ENCODE data around the gene ZNF174.
A peak's percentile ranks its signal among the peaks of the same experiment; 100 is the strongest.

The ZNF174 gene

GRCh38 chr16:3383045-3383448 is 18.0 kb upstream of the ZNF174 start:
- Histone ChIP-seq H3K27me3 (ENCODE audit: insufficient read depth, low read length) (no peaks in the 10 kb centered on the region), H3K4me3 (ENCODE audit: low read depth, low read length) (no peak overlapping the region), H3K79me2 (ENCODE audit: control insufficient read depth, insufficient read depth, low read length, unreplicated experiment) (peaks cover 3% of the 10 kb centered on the region), H3K4me1 (ENCODE audit: control insufficient read depth, insufficient read depth, low read length, unreplicated experiment) (no peaks in the 10 kb centered on the region), H3K36me3 (ENCODE audit: insufficient read depth, low read length) (peaks cover 65% of the 10 kb centered on the region), H2AFZ (ENCODE audit: low read length, unreplicated experiment) (no peak overlapping the region), H3K27ac (ENCODE audit: low read depth, low read length) (no peak overlapping the region)

GRCh38 chr16:3388325-3388724 is 12.7 kb upstream of the ZNF174 start:
- Histone ChIP-seq H3K79me2 (ENCODE audit: control insufficient read depth, insufficient read depth, low read length, unreplicated experiment) (peaks cover 3% of the 10 kb centered on the region), H2AFZ (ENCODE audit: low read length, unreplicated experiment) (no peak overlapping the region), H3K36me3 (ENCODE audit: insufficient read depth, low read length) (peaks cover 75% of the 10 kb centered on the region), H3K27ac (ENCODE audit: low read depth, low read length) (no peak overlapping the region), H3K27me3 (ENCODE audit: insufficient read depth, low read length) (no peaks in the 10 kb centered on the region), H3K4me1 (ENCODE audit: control insufficient read depth, insufficient read depth, low read length, unreplicated experiment) (no peaks in the 10 kb centered on the region), H3K4me3 (ENCODE audit: low read depth, low read length) (no peak overlapping the region)

DNA sequence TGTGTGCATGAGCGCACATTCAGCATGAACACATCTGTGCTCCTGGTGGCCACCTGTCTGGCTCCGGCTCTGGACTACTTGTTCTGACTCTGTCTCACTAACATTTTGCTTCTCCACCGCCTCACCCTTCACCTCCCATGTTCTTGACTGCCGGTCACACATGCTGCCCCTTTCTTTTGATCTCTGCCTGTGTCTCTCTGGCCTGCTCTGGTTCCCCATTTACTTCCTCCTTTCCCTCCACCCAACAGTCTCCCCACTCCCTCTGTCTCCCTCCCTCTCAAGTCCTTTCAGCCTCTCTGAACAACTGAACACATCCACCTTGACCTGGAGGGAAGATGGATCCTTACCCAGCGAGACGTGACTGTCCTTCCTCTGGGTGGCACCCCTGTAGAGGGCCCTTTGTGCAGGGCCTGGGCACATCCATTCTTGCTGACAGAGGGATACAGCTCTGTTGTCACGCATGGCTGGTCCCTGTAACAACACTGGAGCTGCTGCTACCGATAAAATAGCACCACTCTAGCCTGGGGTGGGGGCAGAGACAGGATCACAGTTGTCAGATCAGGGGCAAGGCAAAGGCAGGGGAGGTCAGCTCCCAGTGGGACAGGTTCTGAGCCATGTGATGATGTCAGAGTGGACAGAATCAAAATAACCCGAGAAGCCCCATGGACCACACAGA is 11.2 kb upstream of the ZNF174 start:
- H3K36me3 ChIP-seq (ENCODE audit: insufficient read depth, low read length) = peaks cover 75% of the 10 kb centered on the region
- no peak overlapping the region for H3K27ac ChIP-seq (ENCODE audit: low read depth, low read length)
- H3K4me3 ChIP-seq (ENCODE audit: low read depth, low read length) = no peak overlapping the region
- peaks cover 6% of the 10 kb centered on the region for H3K79me2 ChIP-seq (ENCODE audit: control insufficient read depth, insufficient read depth, low read length, unreplicated experiment)
- H2AFZ ChIP-seq (ENCODE audit: low read length, unreplicated experiment) = no peak overlapping the region
- H3K4me1 ChIP-seq (ENCODE audit: control insufficient read depth, insufficient read depth, low read length, unreplicated experiment) = no peaks in the 10 kb centered on the region
- no peaks in the 10 kb centered on the region for H3K27me3 ChIP-seq (ENCODE audit: insufficient read depth, low read length)

- peak overlapping the region; percentile 41 for H3K27ac ChIP-seq (ENCODE audit: low read depth, low read length)
- H3K79me2 ChIP-seq (ENCODE audit: control insufficient read depth, insufficient read depth, low read length, unreplicated experiment) = peaks cover 29% of the 10 kb centered on the region
- peaks cover 60% of the 10 kb centered on the region for H3K36me3 ChIP-seq (ENCODE audit: insufficient read depth, low read length)
- H3K4me1 ChIP-seq (ENCODE audit: control insufficient read depth, insufficient read depth, low read length, unreplicated experiment) = peaks cover 2% of the 10 kb centered on the region
- H3K4me3 ChIP-seq (ENCODE audit: low read depth, low read length) = peak overlapping the region; percentile 99
- H2AFZ ChIP-seq (ENCODE audit: low read length, unreplicated experiment) = peak overlapping the region; percentile 98
- no peaks in the 10 kb centered on the region for H3K27me3 ChIP-seq (ENCODE audit: insufficient read depth, low read length)
Observed at GRCh38 chr16:3400446-3400778, 603 bp upstream of the ZNF174 start.

- H3K79me2 ChIP-seq (ENCODE audit: control insufficient read depth, insufficient read depth, low read length, unreplicated experiment) = peaks cover 27% of the 10 kb centered on the region
Observed at GRCh38 chr16:3401719-3402397, 843 bp downstream of the ZNF174 start.

DNA sequence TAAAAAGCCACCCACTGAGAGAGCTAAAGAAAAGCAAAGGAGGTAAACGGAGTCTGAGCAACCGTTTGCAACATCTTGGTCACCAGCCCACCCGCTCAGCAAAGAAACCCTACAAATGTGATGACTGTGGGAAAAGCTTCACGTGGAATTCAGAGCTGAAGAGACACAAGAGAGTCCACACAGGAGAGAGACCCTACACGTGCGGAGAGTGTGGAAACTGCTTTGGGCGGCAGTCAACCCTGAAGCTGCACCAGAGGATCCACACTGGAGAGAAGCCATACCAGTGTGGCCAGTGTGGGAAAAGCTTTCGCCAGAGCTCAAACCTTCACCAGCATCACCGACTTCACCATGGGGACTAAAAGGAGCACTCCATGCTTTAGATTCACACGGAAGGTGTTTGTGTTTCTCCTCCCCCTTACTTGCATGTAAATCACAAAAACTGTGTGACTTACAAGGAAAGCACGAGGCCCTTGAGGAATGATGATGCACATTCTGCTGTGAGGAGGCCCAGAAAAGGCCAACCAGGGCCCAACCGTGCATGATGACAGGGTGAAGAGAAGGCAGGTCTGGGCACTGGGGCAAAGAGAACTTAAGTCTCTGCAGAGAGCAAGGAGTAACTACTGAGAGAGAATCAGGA is 7.7 kb downstream of the ZNF174 start:
- Histone ChIP-seq H3K36me3 (ENCODE audit: insufficient read depth, low read length) (peaks cover 52% of the 10 kb centered on the region), H3K27me3 (ENCODE audit: insufficient read depth, low read length) (no peaks in the 10 kb centered on the region), H2AFZ (ENCODE audit: low read length, unreplicated experiment) (no peak overlapping the region), H3K4me3 (ENCODE audit: low read depth, low read length) (no peak overlapping the region), H3K27ac (ENCODE audit: low read depth, low read length) (no peak overlapping the region), H3K4me1 (ENCODE audit: control insufficient read depth, insufficient read depth, low read length, unreplicated experiment) (no peaks in the 10 kb centered on the region), H3K79me2 (ENCODE audit: control insufficient read depth, insufficient read depth, low read length, unreplicated experiment) (peaks cover 2% of the 10 kb centered on the region)

More at GRCh38 chr16:3401719-3402397, 843 bp downstream of the ZNF174 start:
- H3K27ac ChIP-seq (ENCODE audit: low read depth, low read length) = peak overlapping the region; percentile 13; the same call in 1 of the 2 replicates
- H2AFZ ChIP-seq (ENCODE audit: low read length, unreplicated experiment) = peak overlapping the region; percentile 96
- no peaks in the 10 kb centered on the region for H3K27me3 ChIP-seq (ENCODE audit: insufficient read depth, low read length)
- H3K4me1 ChIP-seq (ENCODE audit: control insufficient read depth, insufficient read depth, low read length, unreplicated experiment) = peaks cover 2% of the 10 kb centered on the region
- H3K36me3 ChIP-seq (ENCODE audit: insufficient read depth, low read length) = peaks cover 60% of the 10 kb centered on the region
- H3K4me3 ChIP-seq (ENCODE audit: low read depth, low read length) = peak overlapping the region; percentile 99

GRCh38 chr16:3413730-3414379 is 12.8 kb downstream of the ZNF174 start:
- Histone ChIP-seq H3K36me3 (ENCODE audit: insufficient read depth, low read length) (peaks cover 2% of the 10 kb centered on the region; the same call in 1 of the 2 replicates), H3K4me1 (ENCODE audit: control insufficient read depth, insufficient read depth, low read length, unreplicated experiment) (no peaks in the 10 kb centered on the region), H3K79me2 (ENCODE audit: control insufficient read depth, insufficient read depth, low read length, unreplicated experiment) (no peaks in the 10 kb centered on the region), H3K27me3 (ENCODE audit: insufficient read depth, low read length) (no peaks in the 10 kb centered on the region), H2AFZ (ENCODE audit: low read length, unreplicated experiment) (no peak overlapping the region), H3K27ac (ENCODE audit: low read depth, low read length) (no peak overlapping the region), H3K4me3 (ENCODE audit: low read depth, low read length) (no peak overlapping the region)

DNA sequence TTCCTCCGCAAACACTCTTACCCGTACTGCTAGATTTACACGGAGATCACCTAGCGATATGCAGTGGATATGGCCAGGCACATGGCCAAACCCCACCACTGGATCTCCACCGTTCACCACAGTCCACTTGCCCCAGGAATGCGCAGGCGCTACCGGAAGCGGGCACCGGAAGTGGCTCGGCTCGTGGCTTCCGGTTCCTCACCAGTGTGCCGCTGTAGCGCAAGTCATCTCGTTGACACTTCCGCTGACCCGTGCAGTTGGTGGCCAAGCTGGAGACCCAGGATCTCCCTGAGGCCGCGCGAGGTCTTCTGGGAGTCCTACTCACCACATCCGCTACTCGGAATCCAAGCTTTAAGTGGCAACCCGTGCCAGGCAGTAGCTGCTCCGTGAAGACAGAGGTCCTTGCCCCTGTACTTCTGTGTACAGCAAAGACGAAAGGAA is 30.8 kb downstream of the ZNF174 start:
- no peaks in the 10 kb centered on the region for H3K36me3 ChIP-seq (ENCODE audit: insufficient read depth, low read length)
- H3K79me2 ChIP-seq (ENCODE audit: control insufficient read depth, insufficient read depth, low read length, unreplicated experiment) = no peaks in the 10 kb centered on the region
- no peak overlapping the region for H2AFZ ChIP-seq (ENCODE audit: low read length, unreplicated experiment)
- peaks cover 22% of the 10 kb centered on the region for H3K27me3 ChIP-seq (ENCODE audit: insufficient read depth, low read length)
- no peak overlapping the region for H3K4me3 ChIP-seq (ENCODE audit: low read depth, low read length)
- H3K4me1 ChIP-seq (ENCODE audit: control insufficient read depth, insufficient read depth, low read length, unreplicated experiment) = no peaks in the 10 kb centered on the region
- no peak overlapping the region for H3K27ac ChIP-seq (ENCODE audit: low read depth, low read length)

GRCh38 chr16:3434373-3434772 is 33.4 kb downstream of the ZNF174 start:
- Histone ChIP-seq H3K79me2 (ENCODE audit: control insufficient read depth, insufficient read depth, low read length, unreplicated experiment) (no peaks in the 10 kb centered on the region), H3K27me3 (ENCODE audit: insufficient read depth, low read length) (peaks cover 25% of the 10 kb centered on the region), H3K36me3 (ENCODE audit: insufficient read depth, low read length) (no peaks in the 10 kb centered on the region), H2AFZ (ENCODE audit: low read length, unreplicated experiment) (no peak overlapping the region), H3K27ac (ENCODE audit: low read depth, low read length) (no peak overlapping the region), H3K4me1 (ENCODE audit: control insufficient read depth, insufficient read depth, low read length, unreplicated experiment) (no peaks in the 10 kb centered on the region), H3K4me3 (ENCODE audit: low read depth, low read length) (no peak overlapping the region)

- Histone ChIP-seq H3K4me3 (ENCODE audit: low read depth, low read length) (no peak overlapping the region), H3K27ac (ENCODE audit: low read depth, low read length) (no peak overlapping the region), H3K27me3 (ENCODE audit: insufficient read depth, low read length) (peaks cover 22% of the 10 kb centered on the region), H3K4me1 (ENCODE audit: control insufficient read depth, insufficient read depth, low read length, unreplicated experiment) (peaks cover 3% of the 10 kb centered on the region), H2AFZ (ENCODE audit: low read length, unreplicated experiment) (no peak overlapping the region), H3K36me3 (ENCODE audit: insufficient read depth, low read length) (peaks cover 9% of the 10 kb centered on the region), H3K79me2 (ENCODE audit: control insufficient read depth, insufficient read depth, low read length, unreplicated experiment) (peaks cover 17% of the 10 kb centered on the region)
Observed at GRCh38 chr16:3439637-3440036, 38.6 kb downstream of the ZNF174 start.
